Hypothalamus (tissue), 51 donors: ENCODE results near the gene HMG20B.
A peak's percentile ranks its signal among the peaks of the same experiment; 100 is the strongest.
"Not testable (repeated sequence)": the region's sequence is repeated elsewhere in the genome, so short reads cannot be mapped to it uniquely, and the experiment has no call there.

ENCODE experiments used
- DNase-seq, 51 donors: peaks; one replicate each; lab custom pipeline; 2025; lab: John Stamatoyannopoulos, UW

The HMG20B gene

GRCh38 chr19:3554254-3555083 is 18.3 kb upstream of the HMG20B start:
- no peak for DNase-seq

- DNase-seq, result no peak
These were observed 16.9 kb upstream of the HMG20B start for GRCh38 chr19:3555653-3556422.

GRCh38 chr19:3556423-3556977 is 16.2 kb upstream of the HMG20B start:
- no peak for DNase-seq

- DNase-seq, result peak in 4 of 51 donors; percentile 27 to 31 (median 29)
These were observed 15.7 kb upstream of the HMG20B start for GRCh38 chr19:3556978-3557460.

GRCh38 chr19:3557461-3558248 is 15.1 kb upstream of the HMG20B start, which contains the start of gene MFSD12:
TSS of gene MFSD12 (minus strand) at chr19:3557586. CDS start at chr19:3557403, 183 bp downstream.
- peak; percentile 25 to 95 (median 88) for DNase-seq

GRCh38 chr19:3563709-3564524 is 8.8 kb upstream of the HMG20B start:
- no peak for DNase-seq

- DNase-seq, result no peak
These were observed 7.6 kb upstream of the HMG20B start for GRCh38 chr19:3565139-3565538.

GRCh38 chr19:3570042-3570441 is 2.7 kb upstream of the HMG20B start:
- not testable (repeated sequence) for DNase-seq

GRCh38 chr19:3570606-3571011 is 2.1 kb upstream of the HMG20B start:
- DNase-seq, result peak in 27 of 51 donors; percentile 17 to 75 (median 48)

GRCh38 chr19:3572132-3572854 is 451 bp upstream of the HMG20B start:
- DNase-seq, result peak; percentile 82 to 100 (median 99)

GRCh38 chr19:3573162-3573857 is 566 bp downstream of the HMG20B start:
- DNase-seq, result peak in 1 of 51 donors; percentile 55

GRCh38 chr19:3573858-3574637 is 1.3 kb downstream of the HMG20B start:
- DNase-seq, result peak in 44 of 51 donors; percentile 4 to 89 (median 58)

- peak in 4 of 51 donors; percentile 9 to 31 (median 17) for DNase-seq
These were observed 2.6 kb downstream of the HMG20B start for GRCh38 chr19:3575260-3575741.

- DNase-seq, result no peak
These were observed 3.4 kb downstream of the HMG20B start for GRCh38 chr19:3575949-3576673.

- peak in 33 of 51 donors; percentile 8 to 78 (median 44) for DNase-seq
These were observed 4.1 kb downstream of the HMG20B start for GRCh38 chr19:3576696-3577443.
